Measurements from ENCODE around the gene GSDME. TPM values are rescaled to one million over a fixed set of nuclear protein-coding genes. Genes with fewer than 3 reads are reported as not detected.

The GSDME gene
- total RNA-seq, 5 donors from 2014 or later (not counting 1 experiment from before 2014, with no cell fraction given): 0.38 to 1.1 (median 0.46) TPM; not detected in 1

- no peaks in the 10 kb centered on the region for H3K4me1 ChIP-seq (ENCODE audit: control insufficient read depth in 1 of 2, extremely low read depth in 1 of 2, insufficient read depth in 2 of 2, low read length in 2 of 2)
- H3K27me3 ChIP-seq (replicated peaks in 1 of 2; ENCODE audit: control insufficient read depth in 2 of 2, extremely low read depth in 1 of 2, insufficient read depth in 2 of 2, low read length in 1 of 2): no peaks in the 10 kb centered on the region
- H3K4me3 ChIP-seq (ENCODE audit: control insufficient read depth in 1 of 2, extremely low read depth in 1 of 2, low read length in 1 of 2): no peak overlapping the region
- Mint-ChIP-seq H3K4me3 (no peak overlapping the region), H3K27me3 (no peaks in the 10 kb centered on the region), H3K4me1 (no peaks in the 10 kb centered on the region), H3K36me3 (peaks cover 22% of the 10 kb centered on the region), H3K27ac (no peak overlapping the region), H3K9me3 (no peaks in the 10 kb centered on the region)
- no peak overlapping the region for H3K27ac ChIP-seq (ENCODE audit: low read length)
- DNase-seq (no peak), ATAC-seq (replicated peaks in 1 of 4) (no peak)
- no peaks in the 10 kb centered on the region for H3K36me3 ChIP-seq (ENCODE audit: control insufficient read depth in 2 of 2, extremely low read depth in 1 of 2, insufficient read depth in 1 of 2, low read length in 1 of 2)
- ChIA-PET POLR2A (interaction anchor here in 1 of 2 donors (0.6 kb wide), 1 partner anchor 1100 kb away, joined by 3 read pairs; no protein-coding TSS in a partner anchor), CTCF (interaction anchor here in 1 of 2 donors (1.0 kb wide), 1 partner anchor 82 kb away, joined by 3 read pairs; no protein-coding TSS in a partner anchor)
- no peaks in the 10 kb centered on the region for H3K9me3 ChIP-seq
Measured at GRCh38 chr7:24669971-24670591, 87.2 kb downstream of the GSDME start.

DNA sequence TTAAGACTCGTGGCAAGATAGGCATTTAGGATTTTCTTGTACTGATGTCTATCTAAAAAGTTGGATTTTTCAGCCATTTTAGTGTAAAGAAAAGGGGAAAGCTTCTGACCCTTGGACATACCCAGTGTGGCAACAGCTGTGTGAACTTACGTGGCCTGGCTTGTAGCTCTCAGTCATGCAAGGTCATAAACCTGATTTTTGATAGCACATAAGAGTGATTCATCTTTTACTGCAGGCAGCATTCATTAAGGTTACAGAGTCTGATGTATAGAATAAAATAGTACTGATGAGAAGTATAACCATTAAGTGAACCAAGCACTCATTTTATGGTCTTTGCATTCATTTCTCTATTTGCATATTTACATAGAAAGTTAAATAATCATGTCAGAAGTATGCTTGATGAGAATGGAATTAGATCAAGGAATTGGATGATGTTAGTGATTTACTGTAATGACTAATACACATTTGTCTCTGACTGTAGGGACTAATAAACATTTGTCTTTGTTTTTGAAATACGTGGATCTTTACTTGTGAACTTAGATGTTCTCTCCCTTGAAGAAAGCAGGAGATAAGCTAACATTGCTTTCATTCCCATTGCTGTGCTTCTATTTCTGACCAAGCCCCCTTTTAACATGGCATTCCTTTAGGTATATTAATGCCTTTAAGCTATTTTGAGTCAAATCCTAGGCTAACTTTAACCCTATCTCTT is 88.2 kb downstream of the GSDME start:
- Mint-ChIP-seq H3K36me3 (peaks cover 22% of the 10 kb centered on the region), H3K4me3 (no peak overlapping the region), H3K9me3 (no peaks in the 10 kb centered on the region), H3K4me1 (no peaks in the 10 kb centered on the region), H3K27ac (no peak overlapping the region), H3K27me3 (no peaks in the 10 kb centered on the region)
- CTCF ChIA-PET: interaction anchor here in 1 of 2 donors (1.0 kb wide), 1 partner anchor 81 kb away, joined by 3 read pairs; no protein-coding TSS in a partner anchor
- no peak overlapping the region for H3K27ac ChIP-seq (ENCODE audit: low read length)
- H3K9me3 ChIP-seq: no peaks in the 10 kb centered on the region
- no peak overlapping the region for H3K4me3 ChIP-seq (ENCODE audit: control insufficient read depth in 1 of 2, extremely low read depth in 1 of 2, low read length in 1 of 2)
- POLR2A ChIA-PET: interaction anchor here in 1 of 2 donors (0.5 to 0.6 kb wide), 2 partner anchors 1099 to 1311 kb away, joined by 3 read pairs; no protein-coding TSS in a partner anchor
- H3K4me1 ChIP-seq (ENCODE audit: control insufficient read depth in 1 of 2, extremely low read depth in 1 of 2, insufficient read depth in 2 of 2, low read length in 2 of 2): no peaks in the 10 kb centered on the region
- no peaks in the 10 kb centered on the region for H3K36me3 ChIP-seq (ENCODE audit: control insufficient read depth in 2 of 2, extremely low read depth in 1 of 2, insufficient read depth in 1 of 2, low read length in 1 of 2)
- no CpG with 5 or more reads among the region's 3 CpGs for WGBS (ENCODE audit: insufficient coverage)
- DNase-seq (no peak), ATAC-seq (replicated peaks in 1 of 4) (no peak)
- no peaks in the 10 kb centered on the region for H3K27me3 ChIP-seq (replicated peaks in 1 of 2; ENCODE audit: control insufficient read depth in 2 of 2, extremely low read depth in 1 of 2, insufficient read depth in 2 of 2, low read length in 1 of 2)

DNA sequence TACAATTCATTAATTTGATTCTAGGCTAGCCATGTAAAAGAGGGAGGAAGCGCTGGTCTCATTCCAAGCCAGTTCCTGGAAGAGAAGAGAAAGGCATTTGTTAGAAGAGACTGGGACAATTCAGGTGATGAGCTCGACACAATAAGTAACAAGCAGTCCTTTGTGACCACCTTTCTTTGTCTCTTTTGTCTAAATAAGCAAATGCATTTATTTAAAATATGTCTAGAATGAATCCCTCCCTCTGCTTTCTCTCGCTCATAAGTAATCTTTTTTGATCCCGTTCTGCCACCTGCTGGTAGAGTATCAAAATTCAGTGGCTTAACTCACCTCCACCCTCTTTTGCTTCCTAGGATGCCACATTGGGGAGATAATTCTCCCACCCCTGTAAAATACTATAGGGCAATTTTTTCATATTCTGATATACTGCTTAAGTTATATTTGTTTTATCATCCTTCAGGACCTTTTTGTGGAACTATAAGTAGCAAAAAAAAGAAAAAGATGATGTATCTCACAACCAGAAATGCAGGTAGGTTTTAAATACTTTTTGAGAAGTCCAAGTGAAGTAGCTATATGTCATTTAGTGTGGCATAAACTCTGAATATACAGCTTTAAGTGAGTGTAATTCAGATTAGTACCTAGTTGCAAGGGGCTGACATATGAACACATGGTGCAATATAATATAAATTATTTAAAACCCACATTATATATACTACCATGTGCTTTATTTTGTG is 91.5 kb downstream of the GSDME start:
- no peak overlapping the region for H3K4me3 Mint-ChIP-seq
- peak in 28 of 35 experiments; percentile 1 to 67 (median 21) for DNase-seq
- no peaks in the 10 kb centered on the region for H3K4me1 Mint-ChIP-seq
- Histone ChIP-seq H3K27me3 (replicated peaks in 1 of 2; ENCODE audit: control insufficient read depth in 2 of 2, extremely low read depth in 1 of 2, insufficient read depth in 2 of 2, low read length in 1 of 2) (no peaks in the 10 kb centered on the region), H3K36me3 (ENCODE audit: control insufficient read depth in 2 of 2, extremely low read depth in 1 of 2, insufficient read depth in 1 of 2, low read length in 1 of 2) (no peaks in the 10 kb centered on the region), H3K9me3 (no peaks in the 10 kb centered on the region), H3K4me3 (ENCODE audit: control insufficient read depth in 1 of 2, extremely low read depth in 1 of 2, low read length in 1 of 2) (no peak overlapping the region), H3K4me1 (ENCODE audit: control insufficient read depth in 1 of 2, extremely low read depth in 1 of 2, insufficient read depth in 2 of 2, low read length in 2 of 2) (no peaks in the 10 kb centered on the region), H3K27ac (ENCODE audit: low read length) (no peak overlapping the region)
- H3K9me3 Mint-ChIP-seq: no peaks in the 10 kb centered on the region
- 100% methylated on average over 1 of the region's 4 CpGs for WGBS (ENCODE audit: insufficient coverage)
- H3K27ac Mint-ChIP-seq: no peak overlapping the region
- H3K27me3 Mint-ChIP-seq: no peaks in the 10 kb centered on the region
- ChIA-PET CTCF (interaction anchor here (0.5 to 2.5 kb wide), 11 partner anchors 9 to 1119 kb away, joined by 3 to 8 read pairs (median 3); no protein-coding TSS in a partner anchor), POLR2A (interaction anchor here in 1 of 2 donors (0.6 kb wide), 1 partner anchor 107 kb away, joined by 3 read pairs; no protein-coding TSS in a partner anchor)
- H3K36me3 Mint-ChIP-seq: peaks cover 9% of the 10 kb centered on the region
- peak in 3 of 4 experiments; percentile 42 to 48 (median 47) for ATAC-seq (replicated peaks in 1 of 4)

- Mint-ChIP-seq H3K4me1 (no peaks in the 10 kb centered on the region), H3K27me3 (no peaks in the 10 kb centered on the region), H3K4me3 (no peak overlapping the region), H3K9me3 (no peaks in the 10 kb centered on the region), H3K36me3 (peaks cover 20% of the 10 kb centered on the region), H3K27ac (no peak overlapping the region)
- H3K4me3 ChIP-seq (ENCODE audit: control insufficient read depth in 1 of 2, extremely low read depth in 1 of 2, low read length in 1 of 2): no peak overlapping the region
- ChIA-PET CTCF (no interaction called here), POLR2A (no interaction called here)
- H3K27me3 ChIP-seq (replicated peaks in 1 of 2; ENCODE audit: control insufficient read depth in 2 of 2, extremely low read depth in 1 of 2, insufficient read depth in 2 of 2, low read length in 1 of 2): no peaks in the 10 kb centered on the region
- DNase-seq (no peak), ATAC-seq (replicated peaks in 1 of 4) (no peak)
- H3K4me1 ChIP-seq (ENCODE audit: control insufficient read depth in 1 of 2, extremely low read depth in 1 of 2, insufficient read depth in 2 of 2, low read length in 2 of 2): no peaks in the 10 kb centered on the region
- WGBS (ENCODE audit: insufficient coverage): no CpG with 5 or more reads among the region's 2 CpGs
- no peaks in the 10 kb centered on the region for H3K9me3 ChIP-seq
- no peaks in the 10 kb centered on the region for H3K36me3 ChIP-seq (ENCODE audit: control insufficient read depth in 2 of 2, extremely low read depth in 1 of 2, insufficient read depth in 1 of 2, low read length in 1 of 2)
- H3K27ac ChIP-seq (ENCODE audit: low read length): no peak overlapping the region
Measured at GRCh38 chr7:24660546-24660945, 96.7 kb downstream of the GSDME start.

DNA sequence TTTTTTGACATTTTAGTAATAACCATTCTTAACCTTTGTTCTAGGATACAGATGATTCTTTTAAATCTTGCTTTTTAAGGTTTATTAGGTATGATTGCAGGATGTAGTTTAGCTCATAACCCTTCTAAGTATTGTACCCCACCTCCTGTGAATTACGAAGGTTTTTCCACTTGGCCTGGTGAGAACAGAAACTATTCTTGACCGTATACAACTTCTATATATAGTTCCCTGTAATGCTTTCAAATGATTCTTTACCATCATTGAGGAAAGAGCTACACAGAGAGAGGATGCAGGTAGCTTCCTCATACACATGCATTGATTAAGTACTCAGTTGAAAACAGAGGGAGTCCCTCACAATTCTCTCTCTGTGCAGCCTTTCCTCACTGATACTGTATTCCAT is 97.8 kb downstream of the GSDME start:
- no peak for ATAC-seq (replicated peaks in 1 of 4)
- no peaks in the 10 kb centered on the region for H3K36me3 ChIP-seq (ENCODE audit: control insufficient read depth in 2 of 2, extremely low read depth in 1 of 2, insufficient read depth in 1 of 2, low read length in 1 of 2)
- no CpG with 5 or more reads among the region's 2 CpGs for WGBS (ENCODE audit: insufficient coverage)

DNA sequence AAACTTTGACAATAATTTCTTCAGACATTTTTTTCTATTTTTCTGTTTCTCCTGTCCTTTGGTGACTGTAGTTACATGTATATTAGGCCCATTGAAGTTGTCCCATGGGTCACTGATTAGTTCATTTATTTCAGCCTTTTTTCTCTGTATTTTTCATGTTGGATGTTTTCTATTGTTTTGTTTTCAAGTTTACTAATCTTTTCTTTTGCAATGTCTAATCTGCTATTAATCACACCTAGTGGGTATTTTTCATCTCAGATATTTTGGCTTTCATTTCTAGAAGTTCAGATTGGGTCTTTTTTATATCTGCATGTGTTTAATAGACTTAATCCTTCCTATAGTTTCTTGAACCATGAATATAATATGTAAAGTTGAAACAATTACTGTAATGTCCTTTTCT is 99.3 kb downstream of the GSDME start:
- ATAC-seq (replicated peaks in 1 of 4) (no peak), DNase-seq (no peak)
- Mint-ChIP-seq H3K27ac (no peak overlapping the region), H3K4me1 (peaks cover 5 to 7% (median 6%) of the 10 kb centered on the region in 3 donors), H3K9me3 (no peaks in the 10 kb centered on the region), H3K27me3 (no peaks in the 10 kb centered on the region), H3K4me3 (no peak overlapping the region), H3K36me3 (peaks cover 20% of the 10 kb centered on the region)
- Histone ChIP-seq H3K4me1 (ENCODE audit: control insufficient read depth in 1 of 2, extremely low read depth in 1 of 2, insufficient read depth in 2 of 2, low read length in 2 of 2) (no peaks in the 10 kb centered on the region), H3K36me3 (ENCODE audit: control insufficient read depth in 2 of 2, extremely low read depth in 1 of 2, insufficient read depth in 1 of 2, low read length in 1 of 2) (no peaks in the 10 kb centered on the region), H3K27ac (ENCODE audit: low read length) (no peak overlapping the region), H3K4me3 (ENCODE audit: control insufficient read depth in 1 of 2, extremely low read depth in 1 of 2, low read length in 1 of 2) (no peak overlapping the region), H3K9me3 (no peaks in the 10 kb centered on the region), H3K27me3 (replicated peaks in 1 of 2; ENCODE audit: control insufficient read depth in 2 of 2, extremely low read depth in 1 of 2, insufficient read depth in 2 of 2, low read length in 1 of 2) (no peaks in the 10 kb centered on the region)
- CTCF ChIA-PET: no interaction called here
- POLR2A ChIA-PET: no interaction called here

More for the DNA sequence above, 97.8 kb downstream of the GSDME start:
- H3K27ac ChIP-seq (ENCODE audit: low read length): no peak overlapping the region
- Mint-ChIP-seq H3K9me3 (no peaks in the 10 kb centered on the region), H3K4me3 (no peak overlapping the region), H3K27me3 (no peaks in the 10 kb centered on the region), H3K4me1 (no peaks in the 10 kb centered on the region), H3K36me3 (peaks cover 20% of the 10 kb centered on the region), H3K27ac (no peak overlapping the region)
- H3K9me3 ChIP-seq: no peaks in the 10 kb centered on the region
- ChIA-PET CTCF (no interaction called here), POLR2A (no interaction called here)
- DNase-seq: no peak
- H3K27me3 ChIP-seq (replicated peaks in 1 of 2; ENCODE audit: control insufficient read depth in 2 of 2, extremely low read depth in 1 of 2, insufficient read depth in 2 of 2, low read length in 1 of 2): no peaks in the 10 kb centered on the region
- H3K4me3 ChIP-seq (ENCODE audit: control insufficient read depth in 1 of 2, extremely low read depth in 1 of 2, low read length in 1 of 2): no peak overlapping the region
- H3K4me1 ChIP-seq (ENCODE audit: control insufficient read depth in 1 of 2, extremely low read depth in 1 of 2, insufficient read depth in 2 of 2, low read length in 2 of 2): no peaks in the 10 kb centered on the region
